Measurements from ENCODE around the gene PIAS2. TPM values are rescaled to one million over a fixed set of nuclear protein-coding genes. Genes with fewer than 3 reads are reported as not detected.

The PIAS2 gene
- total and polyA plus RNA-seq, 7 donors, result 5.5 to 66.7 (median 44.8) TPM

DNA sequence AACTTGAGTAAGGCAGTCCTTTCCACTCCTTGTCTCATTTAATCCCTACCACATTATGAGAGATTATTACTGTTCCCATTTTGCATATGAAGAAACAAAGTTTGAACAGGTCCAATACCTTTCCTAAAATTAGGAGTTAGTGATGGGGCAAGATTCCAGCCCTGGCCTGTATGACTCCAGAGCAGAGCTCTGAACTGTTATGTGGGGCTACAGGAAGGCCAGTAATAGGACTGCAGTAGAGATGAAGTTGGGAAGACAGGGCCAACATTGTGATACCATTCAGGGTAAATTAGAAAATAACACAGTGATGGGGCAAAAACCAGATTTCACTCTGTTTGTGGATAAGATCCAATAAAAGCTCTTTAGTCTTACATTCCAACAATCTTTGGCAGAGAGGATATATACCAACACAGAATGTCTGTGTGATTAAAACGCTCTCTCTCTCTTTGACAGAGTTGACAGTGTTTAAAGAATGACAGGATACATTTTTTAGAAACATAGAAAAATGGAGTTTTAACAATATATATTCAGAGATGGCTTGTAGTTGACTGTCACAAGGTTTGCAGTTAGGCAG lies 22.8 kb upstream of the PIAS2 start:
- DNase-seq (no peak), ATAC-seq (peak; percentile 63 to 80 (median 68))
- Histone ChIP-seq H3K36me3 (ENCODE audit: insufficient read depth in 1 of 2, low read depth in 1 of 2) (no peaks in the 10 kb centered on the region), H3K27me3 (ENCODE audit: insufficient read depth in 3 of 3, low read length in 2 of 3) (no peaks in the 10 kb centered on the region), H3K4me1 (peaks cover 23% of the 10 kb centered on the region), H3K27ac (peak overlapping the region; percentile 88), H3K9me3 (no peaks in the 10 kb centered on the region), H3K4me3 (no peak overlapping the region)
- WGBS, 3 donors, result 32 to 37% (median 37%) methylated on average over 1 of the region's 1 CpG
- intact Hi-C loops (cut with DNase I), result no loop called here
- TF ChIP-seq, protein P1, sequence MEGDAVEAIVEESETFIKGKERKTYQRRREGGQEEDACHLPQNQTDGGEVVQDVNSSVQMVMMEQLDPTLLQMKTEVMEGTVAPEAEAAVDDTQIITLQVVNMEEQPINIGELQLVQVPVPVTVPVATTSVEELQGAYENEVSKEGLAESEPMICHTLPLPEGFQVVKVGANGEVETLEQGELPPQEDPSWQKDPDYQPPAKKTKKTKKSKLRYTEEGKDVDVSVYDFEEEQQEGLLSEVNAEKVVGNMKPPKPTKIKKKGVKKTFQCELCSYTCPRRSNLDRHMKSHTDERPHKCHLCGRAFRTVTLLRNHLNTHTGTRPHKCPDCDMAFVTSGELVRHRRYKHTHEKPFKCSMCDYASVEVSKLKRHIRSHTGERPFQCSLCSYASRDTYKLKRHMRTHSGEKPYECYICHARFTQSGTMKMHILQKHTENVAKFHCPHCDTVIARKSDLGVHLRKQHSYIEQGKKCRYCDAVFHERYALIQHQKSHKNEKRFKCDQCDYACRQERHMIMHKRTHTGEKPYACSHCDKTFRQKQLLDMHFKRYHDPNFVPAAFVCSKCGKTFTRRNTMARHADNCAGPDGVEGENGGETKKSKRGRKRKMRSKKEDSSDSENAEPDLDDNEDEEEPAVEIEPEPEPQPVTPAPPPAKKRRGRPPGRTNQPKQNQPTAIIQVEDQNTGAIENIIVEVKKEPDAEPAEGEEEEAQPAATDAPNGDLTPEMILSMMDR (IDR thresholded peaks at IDR 0.05), result no peak

DNA sequence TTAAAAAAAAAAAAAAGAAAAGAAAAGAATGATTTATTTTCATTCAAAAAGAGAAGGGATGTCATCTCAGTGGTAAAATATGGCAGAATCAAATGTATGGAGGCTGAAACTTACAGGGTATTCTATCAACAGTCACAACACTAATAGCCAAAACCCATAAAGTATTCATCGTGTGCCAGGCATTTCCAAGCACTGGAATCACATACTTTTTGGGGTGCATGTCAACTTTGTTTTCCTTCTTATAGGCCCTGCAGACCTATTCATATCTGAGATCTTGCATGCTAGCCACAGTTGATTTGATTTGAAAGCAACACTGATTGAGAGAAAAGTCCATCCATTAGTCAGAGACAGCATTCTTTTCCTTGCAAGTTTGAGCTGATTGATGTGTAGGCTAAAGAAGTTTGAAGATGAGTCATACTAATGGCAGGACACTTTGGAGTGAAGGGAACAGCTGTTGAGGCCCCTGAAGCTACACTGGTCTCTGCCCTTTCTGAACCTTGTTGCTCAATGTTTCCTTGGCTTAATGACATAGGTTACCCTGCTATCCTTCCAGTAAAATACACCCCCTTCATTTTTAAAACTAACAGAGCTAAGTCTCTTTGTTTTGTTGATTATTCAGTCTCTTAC lies 22.1 kb upstream of the PIAS2 start:
- H3K4me3 ChIP-seq, result no peak overlapping the region
- ATAC-seq, result peak; percentile 99 to 100 (median 99)

DNA sequence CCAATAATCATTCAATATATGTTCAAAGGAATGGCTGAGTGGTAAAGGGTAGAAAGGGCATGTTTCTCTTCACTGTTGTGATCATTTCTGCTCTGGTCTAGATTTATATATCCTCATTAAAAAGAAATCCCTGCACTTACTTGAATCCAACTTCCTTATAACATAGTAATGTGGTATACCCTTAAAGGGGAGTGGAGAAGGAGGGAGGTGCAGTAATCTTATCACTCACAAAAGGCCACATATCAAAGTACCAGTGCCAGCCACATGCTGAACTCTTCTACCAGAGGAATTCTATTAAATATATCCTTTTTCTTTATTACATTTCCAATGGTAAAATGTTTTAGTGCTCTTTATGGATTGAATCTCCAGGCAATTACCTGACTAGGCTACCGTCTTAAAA lies 3.3 kb upstream of the PIAS2 start:
- Histone ChIP-seq H3K27ac (peak overlapping the region; percentile 17), H3K4me3 (no peak overlapping the region), H3K27me3 (ENCODE audit: insufficient read depth in 3 of 3, low read length in 2 of 3) (no peaks in the 10 kb centered on the region), H3K9me3 (no peaks in the 10 kb centered on the region), H3K4me1 (peaks cover 6% of the 10 kb centered on the region), H3K36me3 (ENCODE audit: insufficient read depth in 1 of 2, low read depth in 1 of 2) (no peaks in the 10 kb centered on the region)
- intact Hi-C loops (cut with DNase I), result no loop called here
- WGBS, 3 donors, result 84 to 91% (median 87%) methylated on average over 1 of the region's 1 CpG
- no peak for DNase-seq
- TF ChIP-seq, protein P1 (IDR thresholded peaks at IDR 0.05), result no peak
- ATAC-seq, result no peak

More for the DNA sequence above, 22.1 kb upstream of the PIAS2 start:
- Histone ChIP-seq H3K27me3 (ENCODE audit: insufficient read depth in 3 of 3, low read length in 2 of 3) (no peaks in the 10 kb centered on the region), H3K9me3 (no peaks in the 10 kb centered on the region), H3K36me3 (ENCODE audit: insufficient read depth in 1 of 2, low read depth in 1 of 2) (no peaks in the 10 kb centered on the region), H3K27ac (peak overlapping the region; percentile 88), H3K4me1 (peaks cover 23% of the 10 kb centered on the region)
- WGBS, 3 donors, result 28 to 52% (median 31%) methylated on average over 1 of the region's 1 CpG
- TF ChIP-seq, protein P1 (IDR thresholded peaks at IDR 0.05), result no peak
- DNase-seq, result no peak
- intact Hi-C loops (cut with DNase I), result no loop called here

DNA sequence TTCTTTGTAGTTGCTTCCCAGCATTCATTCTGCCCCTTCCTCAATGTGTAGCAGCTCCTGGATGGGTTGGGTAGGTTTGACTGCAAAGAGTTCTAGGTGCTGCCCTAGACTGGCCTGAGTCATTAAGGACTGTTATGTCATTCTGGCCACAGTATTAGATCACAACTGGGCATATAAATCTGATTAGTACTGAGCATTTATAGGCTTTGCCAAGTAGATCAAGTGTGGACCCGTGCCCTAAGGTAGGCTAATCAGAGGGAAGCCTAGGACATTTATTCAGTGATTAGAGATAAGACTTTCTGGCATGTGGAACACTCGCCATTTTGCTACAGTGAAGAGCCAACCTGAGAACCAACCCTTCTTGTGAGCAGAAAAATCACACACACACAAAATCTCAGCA lies 2.8 kb upstream of the PIAS2 start:
- ATAC-seq (no peak), DNase-seq (no peak)
- 54 to 88% (median 59%) methylated on average over 2 of the region's 2 CpGs for WGBS, 3 donors
- no peaks in the 10 kb centered on the region for H3K36me3 ChIP-seq (ENCODE audit: insufficient read depth in 1 of 2, low read depth in 1 of 2)
- H3K4me1 ChIP-seq, result peaks cover 12% of the 10 kb centered on the region
- H3K9me3 ChIP-seq, result no peaks in the 10 kb centered on the region
- H3K27ac ChIP-seq, result peak overlapping the region; percentile 17
- TF ChIP-seq, protein P1 (IDR thresholded peaks at IDR 0.05), result no peak
- intact Hi-C loops (cut with DNase I), result no loop called here
- no peaks in the 10 kb centered on the region for H3K27me3 ChIP-seq (ENCODE audit: insufficient read depth in 3 of 3, low read length in 2 of 3)
- H3K4me3 ChIP-seq, result no peak overlapping the region
